K562 (cell line): Measurements from ENCODE around the gene NUP160. TPM values are rescaled to one million over a fixed set of nuclear protein-coding genes. Genes with fewer than 3 reads are reported as not detected.

ENCODE experiments used
- BACH1 ChIP-seq: fragments of 200-800 bp; sonication (Bioruptor generic); IDR thresholded peaks from 2 replicates; pipeline ENCODE4 v1.6.1; 2016; ENCODE audit warnings: missing genetic modification characterization, missing compliant biosample characterization
- CBFB ChIP-seq: sonication (generic); formaldehyde crosslinking; IDR thresholded peaks from 2 replicates; pipeline ENCODE4 v1.4.0; 2020; ENCODE audit warnings: mild to moderate bottlenecking, missing genetic modification reagents
- CEBPB ChIP-seq: fragments of 450-650 bp; IDR thresholded peaks from 2 replicates; pipeline ENCODE4 v1.6.1; 2016; ENCODE audit warnings: missing genetic modification characterization, missing compliant biosample characterization
- FOXA3 ChIP-seq, 2 experiments: fragments of 450-650 bp in 1 of 2; sonication (generic) in 1 of 2; formaldehyde crosslinking; IDR thresholded peaks in 1 of 2; conservative IDR thresholded peaks in 1 of 2; 2 replicates each; pipeline versions ENCODE4 v1.4.0 to v1.8.0; 2020 to 2022; ENCODE audit warnings: mild to moderate bottlenecking in 2 of 2, missing genetic modification reagents in 1 of 2
- FOXM1 ChIP-seq, 2 experiments: fragments of 450-650 bp in 1 of 2; sonication (generic) in 1 of 2; formaldehyde crosslinking in 1 of 2; IDR thresholded peaks; 2 replicates each; pipeline versions ENCODE4 v1.6.1 to v1.9.0; 2017 to 2022; ENCODE audit warnings: low read depth in 2 of 2, mild to moderate bottlenecking in 2 of 2, missing genetic modification reagents in 1 of 2, moderate library complexity in 1 of 2
- ILF3 ChIP-seq: fragments of 450-650 bp; IDR thresholded peaks from 2 replicates; pipeline ENCODE4 v1.6.1; 2018; ENCODE audit warnings: antibody characterized with exemption, mild to moderate bottlenecking, moderate library complexity, borderline replicate concordance
- LCOR ChIP-seq: sonication (generic); formaldehyde crosslinking; IDR thresholded peaks from 2 replicates; pipeline ENCODE4 v1.8.0; 2022; ENCODE audit warnings: mild to moderate bottlenecking, missing genetic modification reagents
- NFIX ChIP-seq: fragments of 250-450 bp; sonication (Bioruptor Pico); IDR thresholded peaks from 2 replicates; pipeline ENCODE4 v1.4.0; 2020; ENCODE audit warnings: low read depth, mild to moderate bottlenecking, moderate library complexity
- NR2C1 ChIP-seq, 2 experiments: fragments of 450-650 bp; IDR thresholded peaks; 2 replicates each; pipeline ENCODE4 v1.6.1; 2017; ENCODE audit warnings: mild to moderate bottlenecking in 2 of 2, antibody characterized with exemption in 1 of 2, inconsistent platforms in 1 of 2, missing compliant biosample characterization in 1 of 2, missing genetic modification characterization in 1 of 2
- NR2C2 ChIP-seq, 2 experiments: fragments of 200-800 bp in 1 of 2; sonication (Bioruptor generic) in 1 of 2; sonication (generic) in 1 of 2; formaldehyde crosslinking in 1 of 2; IDR thresholded peaks; 2 replicates each; pipeline versions ENCODE4 v1.6.1 to v1.8.0; 2016 to 2022; ENCODE audit warnings: mild to moderate bottlenecking in 1 of 2, missing compliant biosample characterization in 1 of 2, missing genetic modification characterization in 1 of 2, missing genetic modification reagents in 1 of 2
- POLR2AphosphoS2 ChIP-seq: IDR thresholded peaks from 2 replicates; pipeline ENCODE4 v1.6.1; 2012; ENCODE audit warnings: low read length, improper control_type of control experiment
- RUNX1 ChIP-seq: sonication (generic); IDR thresholded peaks from 2 replicates; pipeline ENCODE4 v1.6.1; 2016; ENCODE audit warnings: antibody characterized with exemption, low read depth
- SIN3A ChIP-seq, 2 experiments: fragments of 150-350 bp in 1 of 2; IDR thresholded peaks; 2 replicates each; pipeline ENCODE4 v1.6.1; 2011 to 2016; ENCODE audit warnings: borderline replicate concordance in 2 of 2, low read depth in 2 of 2, low read length in 2 of 2, mild to moderate bottlenecking in 2 of 2, moderate library complexity in 2 of 2; ENCODE audit not compliant: control insufficient read depth in 1 of 2
- USF1 ChIP-seq: sonication (generic); formaldehyde crosslinking; IDR thresholded peaks from 2 replicates; pipeline ENCODE4 v1.9.0; 2022; ENCODE audit warnings: mild to moderate bottlenecking, missing genetic modification reagents
- ZBTB33 ChIP-seq: sonication (generic); formaldehyde crosslinking; IDR thresholded peaks from 2 replicates; pipeline ENCODE4 v1.8.1; 2023; ENCODE audit warnings: mild to moderate bottlenecking, missing genetic modification reagents
- ZFX ChIP-seq: sonication (generic); formaldehyde crosslinking; IDR thresholded peaks from 2 replicates; pipeline ENCODE4 v1.8.0; 2022; ENCODE audit warnings: mild to moderate bottlenecking, missing genetic modification reagents, moderate library complexity
- ZNF133 ChIP-seq: fragments of 250-450 bp; sonication (Bioruptor Pico); IDR thresholded peaks from 2 replicates; pipeline ENCODE4 v1.4.0; 2020; ENCODE audit warnings: mild to moderate bottlenecking
- ZNF316 ChIP-seq: fragments of 450-650 bp; IDR thresholded peaks from 2 replicates; pipeline ENCODE4 v1.6.1; 2016
- ZNF324 ChIP-seq: fragments of 250-450 bp; sonication (Bioruptor Pico); IDR thresholded peaks from 2 replicates; pipeline ENCODE4 v1.4.0; 2020; ENCODE audit warnings: mild to moderate bottlenecking
- ZNF655 ChIP-seq: fragments of 250-450 bp; sonication (Bioruptor Pico); IDR thresholded peaks from 2 replicates; pipeline ENCODE4 v1.5.0; 2021
- polyA plus RNA-seq, 8 experiments: library from polyadenylated mRNA; depleted of rRNA in 4 of 8; stranded (reverse) in 5 of 8; unstranded in 3 of 8; fragments of >200 nt; fragmentation: Nextera tagmentation in 2 of 8; fragmentation: Illumina TruSeq in 1 of 8; extraction: Ambion mirVana in 2 of 8; extraction: Trizol in 1 of 8; gene quantifications; 2 replicates each; pipeline versions ENCODE4 v1.2.1 to v1.2.3, GENCODE V29; 2011 to 2014; ENCODE audit warnings: inconsistent platforms in 1 of 8, missing spikeins in 1 of 8
- total RNA-seq, 7 experiments: library from RNA; depleted of rRNA in 6 of 7; stranded (reverse); fragments of >200 nt in 6 of 7; fragmentation: Illumina TruSeq in 2 of 7; extraction: Trizol in 2 of 7; gene quantifications; 2 replicates each; pipeline versions ENCODE4 v1.2.1 to v1.2.3, GENCODE V29; 2011 to 2021; ENCODE audit warnings: low replicate concordance in 1 of 7
- TF ChIP-seq, protein P1 (sequence below): fragments of 450-650 bp; IDR thresholded peaks from 2 replicates; pipeline ENCODE4 v1.6.1; 2014; ENCODE audit warnings: low read depth, mild to moderate bottlenecking, moderate library complexity, borderline replicate concordance

The NUP160 gene
- total and polyA plus RNA-seq, 9 of the 15 experiments (the other 6 are each of a cell fraction or from before 2014, with no cell fraction given) = 41.5 to 112 (median 65.0) TPM

DNA sequence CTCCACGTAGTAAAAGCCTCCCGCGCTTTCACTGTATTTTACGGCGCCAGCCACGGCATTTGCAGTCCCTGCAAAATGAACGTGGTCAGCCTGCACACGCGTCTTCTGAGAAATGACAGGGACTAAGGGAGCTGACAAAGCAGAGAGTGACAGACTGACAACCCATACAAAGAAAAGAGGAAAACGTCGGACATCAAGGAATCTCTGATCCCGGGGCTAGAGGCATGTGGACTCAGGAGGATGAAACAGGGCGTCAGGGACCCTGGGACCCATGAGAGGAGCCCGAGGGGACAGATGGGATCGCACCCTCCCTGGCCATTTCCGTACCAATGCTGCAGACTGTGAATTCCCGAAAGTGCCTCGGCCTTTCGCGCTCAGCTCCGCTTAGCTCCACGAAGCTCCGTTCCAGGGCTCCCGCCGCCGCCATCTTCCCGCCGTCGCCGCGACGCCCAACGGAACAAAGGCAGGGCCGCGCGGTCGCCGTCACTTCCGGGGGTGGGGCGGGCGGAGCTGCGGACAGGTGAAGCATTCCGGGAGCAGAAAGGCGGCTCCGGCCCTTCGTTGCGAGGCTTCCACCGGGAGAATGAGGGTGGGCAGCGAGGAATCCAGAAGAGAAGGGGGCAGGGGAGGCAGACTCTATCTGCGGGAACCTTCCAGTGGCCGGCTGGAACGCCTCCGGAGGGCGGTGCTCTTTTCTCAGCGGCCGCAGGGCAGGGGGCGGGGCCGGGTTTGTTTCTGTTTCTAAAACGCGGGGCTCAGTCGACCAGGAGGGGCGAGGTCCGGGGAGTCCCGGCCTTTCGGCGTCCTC, at the start of gene NUP160 (continued):
- TF ChIP-seq ZNF655 (CRISPR knock-in tag) = no peak
- TF ChIP-seq, protein P1, sequence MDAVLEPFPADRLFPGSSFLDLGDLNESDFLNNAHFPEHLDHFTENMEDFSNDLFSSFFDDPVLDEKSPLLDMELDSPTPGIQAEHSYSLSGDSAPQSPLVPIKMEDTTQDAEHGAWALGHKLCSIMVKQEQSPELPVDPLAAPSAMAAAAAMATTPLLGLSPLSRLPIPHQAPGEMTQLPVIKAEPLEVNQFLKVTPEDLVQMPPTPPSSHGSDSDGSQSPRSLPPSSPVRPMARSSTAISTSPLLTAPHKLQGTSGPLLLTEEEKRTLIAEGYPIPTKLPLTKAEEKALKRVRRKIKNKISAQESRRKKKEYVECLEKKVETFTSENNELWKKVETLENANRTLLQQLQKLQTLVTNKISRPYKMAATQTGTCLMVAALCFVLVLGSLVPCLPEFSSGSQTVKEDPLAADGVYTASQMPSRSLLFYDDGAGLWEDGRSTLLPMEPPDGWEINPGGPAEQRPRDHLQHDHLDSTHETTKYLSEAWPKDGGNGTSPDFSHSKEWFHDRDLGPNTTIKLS = peak; percentile 47; the same call in 1 of the 2 replicates
- TF ChIP-seq ZNF324 (CRISPR knock-in tag) = no peak
- no peak; the same call in 1 of the 2 replicates for TF ChIP-seq ILF3
- TF ChIP-seq BACH1 (tag) = no peak
- no peak for TF ChIP-seq ZNF133 (CRISPR knock-in tag)
- peak; percentile 64 to 86; a peak in 2 of 4 replicates for TF ChIP-seq SIN3A (IDR thresholded peaks at IDR 0.05; ENCODE audit: borderline replicate concordance in 2 of 2, control insufficient read depth in 1 of 2, low read depth in 2 of 2, low read length in 2 of 2)
- TF ChIP-seq CEBPB (tag) = no peak
- peak; percentile 70; the same call in 1 of the 2 replicates for TF ChIP-seq NR2C2 (CRISPR knock-in tag; IDR thresholded peaks at IDR 0.05)
- peak; percentile 58; the same call in 1 of the 2 replicates for TF ChIP-seq NR2C2 (tag; IDR thresholded peaks at IDR 0.05)
- TF ChIP-seq RUNX1 = no peak
- TF ChIP-seq NFIX = no peak
- 0 out of 2 replicates have a peak, but pooled peaks have one; percentile 16 for TF ChIP-seq ZNF316
- no peak for TF ChIP-seq NR2C1 (IDR thresholded peaks at IDR 0.05)
- 0 out of 2 replicates have a peak, but pooled peaks have one; percentile 8 for TF ChIP-seq NR2C1 (tag; IDR thresholded peaks at IDR 0.05)
- no peak for TF ChIP-seq CBFB (CRISPR knock-in tag)
- no peak for TF ChIP-seq ZBTB33
- TF ChIP-seq POLR2AphosphoS2 = no peak
- no peak for TF ChIP-seq USF1 (CRISPR knock-in tag)
- peak; percentile 89 for TF ChIP-seq ZFX (CRISPR knock-in tag)
- no peak; a peak in 1 of 4 replicates for TF ChIP-seq FOXA3 (CRISPR knock-in tag; conservative IDR thresholded peaks at IDR 0.05 in 1 of 2, IDR thresholded peaks at IDR 0.05 in 1 of 2)
- TF ChIP-seq LCOR (CRISPR knock-in tag) = peak; percentile 79
- TF ChIP-seq FOXM1 (IDR thresholded peaks at IDR 0.05; ENCODE audit: low read depth) = no peak
- TF ChIP-seq FOXM1 (CRISPR knock-in tag; IDR thresholded peaks at IDR 0.05; ENCODE audit: low read depth) = 0 out of 2 replicates have a peak, but pooled peaks have one; percentile 36
